GM18517 (cell line): Measurements from ENCODE around the gene DENND1B.
A peak's percentile ranks its signal among the peaks of the same experiment; 100 is the strongest.
"Not testable (repeated sequence)": the region's sequence is repeated elsewhere in the genome, so short reads cannot be mapped to it uniquely, and the experiment has no call there.

ENCODE experiments used
- ATAC-seq: cut with Tn5 transposase; IDR thresholded peaks from one replicate; pipeline ENCODE4 v1.9.1; 2021; ENCODE audit warnings: mild to moderate bottlenecking, moderate library complexity; ENCODE audit not compliant: unreplicated experiment

DENND1B gene

GRCh38 chr1:197572169-197572568 lies 203.1 kb downstream of the DENND1B start:
- ATAC-seq, result no peak

GRCh38 chr1:197567442-197567841 lies 207.8 kb downstream of the DENND1B start:
- no peak for ATAC-seq

DNA sequence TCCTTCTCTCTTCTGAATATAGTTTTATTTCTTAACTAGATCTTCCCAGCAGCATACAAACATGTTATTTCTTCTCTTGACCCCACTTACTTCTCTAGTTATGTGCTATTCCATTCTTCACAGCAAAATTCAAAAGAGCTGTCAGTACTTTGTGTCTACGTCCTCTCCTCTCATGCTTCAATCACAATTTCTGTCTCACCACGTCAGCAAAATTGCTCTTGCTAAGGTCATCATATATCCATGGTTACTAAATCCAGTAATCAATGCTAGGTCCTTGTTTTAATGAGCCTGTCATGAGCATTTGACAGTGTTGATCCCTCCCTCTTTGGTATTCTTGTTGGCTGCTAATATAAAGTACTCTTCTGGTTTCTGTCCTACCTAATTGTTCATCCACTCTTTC lies 214.2 kb downstream of the DENND1B start:
- no peak for ATAC-seq

DNA sequence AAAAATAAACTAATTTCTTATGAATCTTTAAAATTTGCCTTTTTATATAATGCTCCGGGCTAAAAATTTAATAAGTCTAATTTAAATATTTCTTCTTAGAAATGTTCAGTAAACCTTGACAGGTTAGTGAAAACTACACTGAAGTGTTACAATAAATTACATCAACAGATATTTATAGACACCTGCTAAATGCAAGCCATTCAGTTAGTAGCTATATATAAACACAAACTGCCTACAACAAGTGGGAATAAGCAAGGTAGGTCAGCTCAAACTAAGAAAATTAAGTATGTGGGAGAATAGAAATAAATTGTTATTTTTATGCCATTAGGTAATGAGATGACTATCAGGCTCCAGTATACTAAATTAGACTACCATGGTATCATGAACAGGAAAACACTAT lies 215.6 kb downstream of the DENND1B start:
- no peak for ATAC-seq

GRCh38 chr1:197559244-197559643 lies 216.0 kb downstream of the DENND1B start:
- no peak for ATAC-seq

DNA sequence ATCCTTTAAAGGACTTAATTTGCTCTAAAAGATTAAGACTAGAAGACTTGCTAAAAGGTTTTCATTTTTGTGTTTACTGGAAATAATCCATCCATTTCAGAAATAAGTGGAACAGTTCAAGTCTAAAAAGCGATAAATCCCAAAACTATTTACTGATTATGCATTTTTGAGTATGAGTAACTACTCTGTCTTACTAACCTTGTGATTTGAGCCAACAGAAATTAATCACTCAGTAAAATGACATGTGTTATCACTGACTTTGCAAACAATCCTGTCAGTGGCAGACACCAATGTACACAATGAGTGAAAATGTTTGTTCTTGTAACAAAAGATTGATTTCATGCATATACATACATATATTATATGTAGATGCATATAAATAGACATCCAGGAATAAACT lies 218.0 kb downstream of the DENND1B start:
- no peak for ATAC-seq

DNA sequence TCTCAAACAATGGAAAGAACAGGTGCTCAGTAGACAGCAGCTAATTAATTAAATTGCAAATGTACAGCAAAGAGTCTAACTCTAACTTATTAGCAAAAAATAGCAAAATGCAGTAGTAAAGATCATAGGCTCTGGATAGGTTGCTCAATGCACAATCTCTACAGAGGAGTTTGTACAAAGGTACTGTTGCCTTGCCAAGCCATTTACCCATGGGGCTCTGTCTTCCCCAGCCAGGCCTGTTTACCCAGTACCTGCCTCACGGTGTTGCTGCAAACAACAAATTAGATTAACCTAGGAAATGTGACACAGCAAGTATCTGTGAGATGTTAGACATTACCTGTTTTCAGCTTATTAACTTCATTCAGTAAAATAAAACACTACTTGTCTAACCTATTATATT lies 222.0 kb downstream of the DENND1B start:
- no peak for ATAC-seq

GRCh38 chr1:197546989-197547388 lies 228.3 kb downstream of the DENND1B start:
- ATAC-seq, result no peak

DNA sequence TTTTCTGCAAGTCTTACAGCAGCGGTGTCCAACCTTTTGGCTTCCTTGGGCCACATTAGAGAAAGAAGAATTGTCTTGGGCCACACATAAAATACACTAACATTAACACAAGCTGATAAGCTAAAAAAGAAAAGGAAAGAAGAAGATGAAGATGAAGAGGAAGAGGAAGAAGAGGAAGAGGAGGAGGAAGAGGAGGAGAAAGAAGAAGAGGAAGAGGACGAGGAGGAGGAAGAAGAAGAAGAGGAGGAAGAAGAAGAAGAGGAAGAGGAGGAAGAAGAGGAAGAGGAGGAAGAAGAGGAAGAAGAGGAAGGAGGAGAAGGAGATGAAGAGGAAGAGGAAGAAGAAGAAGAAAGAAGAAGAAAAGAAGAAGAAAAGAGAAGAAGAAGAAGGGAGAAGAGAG lies 230.7 kb downstream of the DENND1B start:
- ATAC-seq, result no peak

DNA sequence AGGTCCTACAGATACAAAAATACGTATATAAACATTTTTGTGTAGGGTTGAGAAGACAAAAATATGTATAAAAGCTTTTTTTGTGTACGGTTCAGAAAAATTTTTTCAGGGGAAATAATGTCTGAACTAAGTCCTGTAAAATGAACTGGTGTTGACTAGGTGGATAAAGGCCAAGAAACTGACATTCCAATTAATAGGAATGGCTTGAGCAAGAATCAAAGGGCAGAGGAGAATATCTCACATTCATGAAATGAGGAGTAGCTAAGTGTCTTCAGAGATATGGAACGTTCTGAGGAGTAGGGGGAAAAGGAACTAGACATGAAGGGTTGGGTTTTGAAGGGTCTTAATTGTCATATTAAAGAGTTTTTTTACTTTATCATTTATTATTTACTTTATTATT lies 231.2 kb downstream of the DENND1B start:
- no peak for ATAC-seq

- no peak for ATAC-seq
Measured at GRCh38 chr1:197541411-197541810, 233.9 kb downstream of the DENND1B start.

GRCh38 chr1:197526736-197527371 lies 248.4 kb downstream of the DENND1B start:
- peak; percentile 51 for ATAC-seq

DNA sequence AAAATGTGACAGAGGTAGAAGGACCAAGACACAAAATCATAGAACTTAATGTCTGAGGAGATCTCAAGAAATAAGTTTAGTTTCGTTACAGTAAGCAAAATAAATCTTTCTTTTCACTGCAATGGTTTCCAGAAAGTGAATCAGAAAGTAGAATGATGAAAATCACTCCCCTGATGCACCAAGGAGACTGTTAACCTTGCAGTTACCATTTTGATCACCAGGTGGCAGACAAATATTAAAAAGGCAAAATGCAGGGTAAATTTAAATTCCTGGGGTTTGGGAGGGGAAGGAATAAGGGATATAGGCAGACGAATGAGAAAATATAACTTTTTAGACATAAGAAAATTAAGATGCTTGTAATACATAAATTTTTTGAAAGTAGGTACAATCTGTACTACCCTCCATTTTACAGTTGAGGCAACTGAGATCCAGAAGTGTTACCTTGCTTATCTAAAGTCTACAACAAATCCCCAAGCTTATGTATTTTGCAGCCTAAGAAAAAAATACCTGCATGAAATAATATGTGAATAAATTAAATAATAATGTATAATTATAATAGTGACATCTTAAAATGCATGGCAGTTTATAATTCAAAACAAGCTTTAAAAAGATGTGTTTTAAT lies 254.1 kb downstream of the DENND1B start:
- peak; percentile 62 for ATAC-seq

GRCh38 chr1:197519741-197520334 lies 255.4 kb downstream of the DENND1B start:
- no peak for ATAC-seq

GRCh38 chr1:197515421-197515820 lies 259.9 kb downstream of the DENND1B start:
- ATAC-seq, result no peak

GRCh38 chr1:197510691-197511378 lies 264.4 kb downstream of the DENND1B start:
- ATAC-seq, result no peak

DNA sequence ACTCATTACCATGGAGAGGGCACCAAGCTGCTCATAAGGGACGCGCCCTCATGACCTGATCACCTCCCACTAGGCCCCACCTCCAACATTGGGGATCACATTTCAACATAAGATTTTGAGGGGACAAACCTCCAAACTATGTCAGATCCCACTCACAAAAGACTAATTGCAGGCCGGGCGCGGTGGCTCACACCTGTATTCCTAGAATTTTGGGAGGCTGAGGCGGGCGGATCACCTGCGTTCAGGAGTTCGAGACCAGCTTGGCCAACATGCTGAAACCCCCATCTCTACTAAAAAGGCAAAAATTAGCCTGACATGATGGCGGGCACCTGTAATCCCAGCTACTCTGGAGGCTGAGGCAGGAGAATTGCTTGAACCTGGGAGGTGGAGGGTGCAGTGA lies 278.6 kb downstream of the DENND1B start:
- no peak for ATAC-seq

GRCh38 chr1:197491505-197491904 lies 283.8 kb downstream of the DENND1B start:
- ATAC-seq, result not testable (repeated sequence)

DNA sequence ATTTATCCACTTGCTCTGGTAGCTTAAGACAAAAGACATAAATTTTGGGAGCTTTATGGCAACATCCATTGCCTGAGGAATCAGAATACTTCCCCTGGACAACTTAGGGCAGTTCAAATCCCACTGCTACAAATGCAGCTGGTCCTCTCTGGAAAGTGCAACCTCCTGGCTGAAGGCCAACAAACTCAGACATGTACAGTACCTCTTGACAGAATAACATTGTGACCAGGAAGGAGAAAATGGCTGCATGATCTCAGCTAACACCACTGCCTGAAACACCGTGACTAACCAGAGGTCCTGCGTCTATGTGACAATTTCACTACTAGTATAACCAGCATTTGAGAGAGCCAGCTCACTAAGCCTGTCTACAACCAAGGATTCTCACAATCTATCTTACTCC lies 288.3 kb downstream of the DENND1B start:
- no peak for ATAC-seq

DNA sequence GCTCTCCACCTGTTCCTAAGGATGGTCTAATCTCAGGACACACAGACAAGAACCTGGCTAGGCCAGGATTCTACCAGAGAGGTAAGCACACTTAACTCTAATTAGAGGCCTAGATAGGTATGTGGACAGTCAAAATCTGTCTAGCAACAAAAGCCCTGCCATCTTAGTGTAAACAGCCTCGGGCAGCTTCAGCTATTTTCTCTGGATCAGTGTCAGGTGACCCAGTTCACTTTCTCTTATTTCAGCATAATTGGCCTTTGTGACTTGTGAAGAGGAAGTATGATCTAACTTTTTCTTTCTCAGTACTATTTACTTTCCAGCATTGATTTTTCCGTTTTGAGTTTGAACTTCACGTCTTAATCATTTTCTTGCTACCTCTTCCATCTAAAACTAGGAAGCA lies 289.5 kb downstream of the DENND1B start:
- no peak for ATAC-seq

DNA sequence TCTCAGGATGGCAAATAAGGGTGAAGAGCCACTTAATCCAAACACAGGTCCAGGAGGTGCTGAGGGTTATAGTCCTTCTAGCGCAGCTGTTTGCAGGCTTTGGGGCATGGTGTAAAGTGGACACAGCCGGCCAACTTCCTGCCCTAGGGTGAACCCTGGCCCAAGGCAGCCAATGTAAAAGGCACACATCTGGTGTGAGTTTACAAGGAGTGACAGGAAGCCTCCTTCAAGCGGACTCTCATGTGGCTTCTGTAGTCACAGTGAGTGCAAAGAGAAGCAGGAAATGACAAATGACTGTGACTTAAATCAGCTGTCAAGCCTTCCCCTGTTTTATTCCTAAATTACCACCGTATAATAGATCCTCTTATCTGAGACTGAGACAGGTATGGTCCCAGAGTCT lies 294.2 kb downstream of the DENND1B start:
- no peak for ATAC-seq

DNA sequence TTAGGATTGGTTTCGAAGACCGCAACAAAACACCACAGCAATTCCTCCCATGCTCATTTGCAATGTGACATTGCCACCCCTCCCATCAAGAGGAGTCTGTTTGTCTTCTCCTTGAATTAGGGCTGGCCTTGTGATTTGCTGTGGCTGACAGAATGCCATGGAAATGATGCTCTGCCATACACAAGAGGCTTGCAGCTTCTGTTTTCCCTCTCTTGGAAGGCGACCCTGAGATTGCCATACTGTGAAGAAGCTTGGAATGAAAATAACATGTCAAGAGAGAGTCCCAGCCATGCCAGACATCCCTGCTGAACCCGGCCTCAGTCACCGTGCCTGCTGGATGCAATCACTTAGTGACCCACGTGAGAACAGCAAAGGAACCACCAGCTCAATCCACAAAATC lies 294.8 kb downstream of the DENND1B start:
- no peak for ATAC-seq
